SK-N-SH treated with all-trans-retinoic acid at 6 μM for 48 hours (cell line): ENCODE measurements around the gene MFAP4.

Experiments used
- ARNTL ChIP-seq: fragments of 450-650 bp; formaldehyde crosslinking; IDR thresholded peaks from 2 replicates; pipeline ENCODE4 v1.5.0; 2020; ENCODE audit warnings: low read depth, mild to moderate bottlenecking, moderate library complexity, borderline replicate concordance
- BACH2 ChIP-seq: fragments of 250-450 bp; sonication (Bioruptor Pico); IDR thresholded peaks from 2 replicates; pipeline ENCODE4 v1.9.0; 2021; ENCODE audit warnings: mild to moderate bottlenecking, borderline replicate concordance
- CSDC2 ChIP-seq: fragments of 250-450 bp; sonication (Bioruptor Pico); IDR thresholded peaks from 2 replicates; pipeline ENCODE4 v1.5.0; 2020; ENCODE audit warnings: mild to moderate bottlenecking, moderate library complexity
- GLIS3 ChIP-seq: fragments of 250-450 bp; sonication (Bioruptor Pico); IDR thresholded peaks from 2 replicates; pipeline ENCODE4 v1.5.0; 2020; ENCODE audit warnings: mild to moderate bottlenecking, moderate library complexity
- TOX ChIP-seq: fragments of 250-450 bp; sonication (Bioruptor Pico); IDR thresholded peaks from 2 replicates; pipeline ENCODE4 v1.8.0; 2021; ENCODE audit warnings: mild to moderate bottlenecking, moderate library complexity, borderline replicate concordance
- ZFP30 ChIP-seq: fragments of 450-650 bp; formaldehyde crosslinking; IDR thresholded peaks from 2 replicates; pipeline ENCODE4 v1.5.0; 2022; ENCODE audit warnings: mild to moderate bottlenecking, moderate library complexity
- ZNF70 ChIP-seq: fragments of 450-650 bp; formaldehyde crosslinking; IDR thresholded peaks from 2 replicates; pipeline ENCODE4 v1.5.0; 2020; ENCODE audit warnings: mild to moderate bottlenecking, moderate library complexity
- ZNF8 ChIP-seq: fragments of 450-650 bp; formaldehyde crosslinking; IDR thresholded peaks from 2 replicates; pipeline ENCODE4 v1.5.0; 2020; ENCODE audit warnings: mild to moderate bottlenecking, moderate library complexity
- TF ChIP-seq, protein P1 (sequence below): fragments of 250-450 bp; sonication (Bioruptor Pico); IDR thresholded peaks from 2 replicates; pipeline ENCODE4 v1.8.0; 2020; ENCODE audit warnings: mild to moderate bottlenecking, moderate library complexity, borderline replicate concordance

DNA sequence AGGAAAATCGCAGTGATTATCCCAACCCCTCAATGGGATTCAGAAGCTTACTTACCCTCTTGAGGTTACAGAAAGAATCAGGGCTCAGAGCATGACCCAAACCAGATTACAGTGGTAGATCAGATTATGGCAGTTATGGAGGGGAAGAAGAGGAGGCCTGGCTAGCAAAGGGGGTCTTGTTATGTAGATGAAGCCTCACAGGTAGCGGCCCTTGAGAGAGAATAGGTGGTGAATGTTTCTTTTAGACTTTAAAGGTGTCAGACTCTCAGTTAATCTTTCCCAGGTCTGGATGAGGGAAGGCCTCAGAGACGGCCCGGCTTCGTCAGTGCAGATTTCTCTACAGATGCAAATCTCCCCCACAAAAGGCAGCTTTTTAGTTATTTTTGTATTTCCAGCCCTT, 39.6 kb upstream of the MFAP4 start:
- TF ChIP-seq, protein P1, sequence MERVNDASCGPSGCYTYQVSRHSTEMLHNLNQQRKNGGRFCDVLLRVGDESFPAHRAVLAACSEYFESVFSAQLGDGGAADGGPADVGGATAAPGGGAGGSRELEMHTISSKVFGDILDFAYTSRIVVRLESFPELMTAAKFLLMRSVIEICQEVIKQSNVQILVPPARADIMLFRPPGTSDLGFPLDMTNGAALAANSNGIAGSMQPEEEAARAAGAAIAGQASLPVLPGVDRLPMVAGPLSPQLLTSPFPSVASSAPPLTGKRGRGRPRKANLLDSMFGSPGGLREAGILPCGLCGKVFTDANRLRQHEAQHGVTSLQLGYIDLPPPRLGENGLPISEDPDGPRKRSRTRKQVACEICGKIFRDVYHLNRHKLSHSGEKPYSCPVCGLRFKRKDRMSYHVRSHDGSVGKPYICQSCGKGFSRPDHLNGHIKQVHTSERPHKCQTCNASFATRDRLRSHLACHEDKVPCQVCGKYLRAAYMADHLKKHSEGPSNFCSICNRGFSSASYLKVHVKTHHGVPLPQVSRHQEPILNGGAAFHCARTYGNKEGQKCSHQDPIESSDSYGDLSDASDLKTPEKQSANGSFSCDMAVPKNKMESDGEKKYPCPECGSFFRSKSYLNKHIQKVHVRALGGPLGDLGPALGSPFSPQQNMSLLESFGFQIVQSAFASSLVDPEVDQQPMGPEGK (CRISPR knock-in tag), result no peak
- no peak for TF ChIP-seq GLIS3 (CRISPR knock-in tag)
- TF ChIP-seq ZNF70 (CRISPR knock-in tag), result no peak
- no peak for TF ChIP-seq BACH2 (CRISPR knock-in tag)
- no peak for TF ChIP-seq CSDC2 (CRISPR knock-in tag)
- TF ChIP-seq ZNF8 (CRISPR knock-in tag), result no peak
- no peak for TF ChIP-seq ARNTL (CRISPR knock-in tag)
- no peak for TF ChIP-seq ZFP30 (CRISPR knock-in tag)
- TF ChIP-seq TOX (CRISPR knock-in tag), result no peak
